ENCODE results near the gene SYNGR4. TPM values are rescaled to one million over a fixed set of nuclear protein-coding genes. Genes with fewer than 3 reads are reported as not detected.

Gene SYNGR4
- total RNA-seq, 4 donors from 2014 or later: not detected

DNA sequence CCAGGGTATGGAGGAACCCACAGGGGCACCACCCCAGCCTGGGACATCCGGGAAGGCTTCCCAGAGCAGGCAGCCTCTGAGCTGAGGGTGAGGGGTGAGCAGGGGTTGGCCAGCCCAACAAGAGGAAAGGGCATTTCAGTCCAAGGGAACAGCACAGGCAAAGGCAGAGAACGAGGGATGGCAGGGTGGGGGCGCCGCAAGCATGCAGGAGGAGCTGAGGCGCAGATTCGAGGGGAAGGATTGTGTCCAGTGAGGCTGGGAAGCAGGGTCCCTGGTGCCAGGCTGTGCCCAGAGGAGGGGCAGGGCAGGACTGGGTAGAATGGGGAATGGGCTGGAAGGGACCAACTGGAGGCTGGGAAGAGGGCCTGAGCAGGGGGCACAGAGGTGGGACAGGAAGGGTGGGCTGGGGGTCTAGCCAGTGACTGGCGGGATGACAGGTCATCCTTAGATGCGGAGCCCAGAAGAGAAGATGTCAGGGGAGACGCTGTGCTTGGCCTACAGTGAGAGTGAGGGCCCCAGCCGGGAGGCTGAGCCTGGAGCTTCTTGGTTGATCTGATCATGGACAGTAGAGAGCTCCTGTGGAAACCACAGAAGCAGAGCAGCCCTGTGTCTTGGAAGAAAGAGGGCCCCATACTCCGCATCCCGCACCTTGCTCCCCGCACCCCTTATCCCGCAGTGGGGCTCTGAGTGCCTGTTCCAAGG is 25.2 kb upstream of the SYNGR4 start:
- Histone ChIP-seq H3K4me3 (no peak overlapping the region), H3K27me3 (no peaks in the 10 kb centered on the region), H3K9me3 (no peaks in the 10 kb centered on the region), H3K27ac (no peak overlapping the region), H3K36me3 (no peaks in the 10 kb centered on the region), H3K4me1 (peaks cover 8% of the 10 kb centered on the region)
- TF ChIP-seq POLR2A (IDR thresholded peaks at IDR 0.05) (no peak), POLR2AphosphoS5 (IDR thresholded peaks at IDR 0.05) (no peak), EP300 (IDR thresholded peaks at IDR 0.05) (no peak)
- TF ChIP-seq, protein P1, sequence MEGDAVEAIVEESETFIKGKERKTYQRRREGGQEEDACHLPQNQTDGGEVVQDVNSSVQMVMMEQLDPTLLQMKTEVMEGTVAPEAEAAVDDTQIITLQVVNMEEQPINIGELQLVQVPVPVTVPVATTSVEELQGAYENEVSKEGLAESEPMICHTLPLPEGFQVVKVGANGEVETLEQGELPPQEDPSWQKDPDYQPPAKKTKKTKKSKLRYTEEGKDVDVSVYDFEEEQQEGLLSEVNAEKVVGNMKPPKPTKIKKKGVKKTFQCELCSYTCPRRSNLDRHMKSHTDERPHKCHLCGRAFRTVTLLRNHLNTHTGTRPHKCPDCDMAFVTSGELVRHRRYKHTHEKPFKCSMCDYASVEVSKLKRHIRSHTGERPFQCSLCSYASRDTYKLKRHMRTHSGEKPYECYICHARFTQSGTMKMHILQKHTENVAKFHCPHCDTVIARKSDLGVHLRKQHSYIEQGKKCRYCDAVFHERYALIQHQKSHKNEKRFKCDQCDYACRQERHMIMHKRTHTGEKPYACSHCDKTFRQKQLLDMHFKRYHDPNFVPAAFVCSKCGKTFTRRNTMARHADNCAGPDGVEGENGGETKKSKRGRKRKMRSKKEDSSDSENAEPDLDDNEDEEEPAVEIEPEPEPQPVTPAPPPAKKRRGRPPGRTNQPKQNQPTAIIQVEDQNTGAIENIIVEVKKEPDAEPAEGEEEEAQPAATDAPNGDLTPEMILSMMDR (IDR thresholded peaks at IDR 0.05): no peak
- WGBS: 94% methylated on average over 13 of the region's 14 CpGs
- no peak for DNase-seq (ENCODE audit: low spot score in 2 of 2)

GRCh38 chr19:48340995-48341394 is 23.2 kb upstream of the SYNGR4 start:
- H3K9me3 ChIP-seq: no peaks in the 10 kb centered on the region
- TF ChIP-seq, protein P1 (IDR thresholded peaks at IDR 0.05): no peak
- TF ChIP-seq POLR2AphosphoS5 (IDR thresholded peaks at IDR 0.05): no peak
- TF ChIP-seq POLR2A (IDR thresholded peaks at IDR 0.05): no peak
- TF ChIP-seq EP300 (IDR thresholded peaks at IDR 0.05): no peak
- H3K4me1 ChIP-seq: peaks cover 4% of the 10 kb centered on the region
- 73% methylated on average over 11 of the region's 11 CpGs for WGBS
- H3K36me3 ChIP-seq: no peaks in the 10 kb centered on the region
- no peak for DNase-seq (ENCODE audit: low spot score in 2 of 2)
- no peak overlapping the region for H3K4me3 ChIP-seq
- no peak overlapping the region for H3K27ac ChIP-seq
- H3K27me3 ChIP-seq: no peaks in the 10 kb centered on the region

GRCh38 chr19:48341515-48342413 is 22.4 kb upstream of the SYNGR4 start:
- H3K4me1 ChIP-seq: peaks cover 4% of the 10 kb centered on the region
- H3K36me3 ChIP-seq: no peaks in the 10 kb centered on the region
- DNase-seq (ENCODE audit: low spot score in 2 of 2): no peak
- H3K9me3 ChIP-seq: no peaks in the 10 kb centered on the region
- no peaks in the 10 kb centered on the region for H3K27me3 ChIP-seq
- H3K4me3 ChIP-seq: no peak overlapping the region
- WGBS: 93% methylated on average over 10 of the region's 10 CpGs
- TF ChIP-seq POLR2A (IDR thresholded peaks at IDR 0.05) (no peak), EP300 (IDR thresholded peaks at IDR 0.05) (no peak), POLR2AphosphoS5 (IDR thresholded peaks at IDR 0.05) (no peak)
- TF ChIP-seq, protein P1 (IDR thresholded peaks at IDR 0.05): no peak
- H3K27ac ChIP-seq: no peak overlapping the region

DNA sequence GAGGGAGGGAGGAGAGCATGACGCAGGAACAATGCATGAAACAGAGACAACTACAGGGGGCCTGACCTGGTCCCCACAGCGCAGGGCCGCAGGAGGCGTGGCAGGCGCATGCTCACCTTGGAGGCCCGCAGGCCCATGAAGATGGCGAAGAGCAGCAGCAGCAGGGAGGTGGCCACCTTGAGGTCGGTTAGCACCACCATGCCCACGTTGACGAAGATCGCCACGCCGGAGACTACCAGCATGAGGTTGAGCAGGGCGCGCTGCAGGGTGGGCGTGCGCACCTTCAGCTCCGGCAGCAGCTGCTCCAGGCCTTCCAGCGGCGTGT is 21.8 kb upstream of the SYNGR4 start:
- no peaks in the 10 kb centered on the region for H3K9me3 ChIP-seq
- H3K27ac ChIP-seq: no peak overlapping the region
- no peaks in the 10 kb centered on the region for H3K36me3 ChIP-seq
- WGBS: 92% methylated on average over 6 of the region's 20 CpGs
- H3K4me3 ChIP-seq: no peak overlapping the region
- peaks cover 4% of the 10 kb centered on the region for H3K4me1 ChIP-seq
- H3K27me3 ChIP-seq: no peaks in the 10 kb centered on the region
- TF ChIP-seq EP300 (IDR thresholded peaks at IDR 0.05): no peak
- TF ChIP-seq, protein P1 (IDR thresholded peaks at IDR 0.05): no peak
- TF ChIP-seq POLR2A (IDR thresholded peaks at IDR 0.05): no peak
- no peak for TF ChIP-seq POLR2AphosphoS5 (IDR thresholded peaks at IDR 0.05)
- no peak for DNase-seq (ENCODE audit: low spot score in 2 of 2)
